Measurements from ENCODE around the gene MTHFD1L. TPM values are rescaled to one million over a fixed set of nuclear protein-coding genes. Genes with fewer than 3 reads are reported as not detected.

Gene MTHFD1L
- total RNA-seq, 4 donors from 2014 or later, result 2.4 to 19.2 (median 8.0) TPM

- TF ChIP-seq CTCF (IDR thresholded peaks at IDR 0.05), result no peak
- TF ChIP-seq POLR2A (IDR thresholded peaks at IDR 0.05), result no peak
- Histone ChIP-seq H3K4me3 (no peak overlapping the region), H3K36me3 (peaks cover 0 to 45% (median 8%) of the 10 kb centered on the region in 3 donors), H3K9me3 (no peaks in the 10 kb centered on the region), H3K27ac (no peak overlapping the region), H3K27me3 (no peaks in the 10 kb centered on the region), H3K4me1 (no peaks in the 10 kb centered on the region)
- 96 to 100% methylated on average over 8 of the region's 14 CpGs for WGBS, 2 donors
- intact Hi-C loops (cut with DNase I), result no loop called here
- no peak for DNase-seq
Observed at GRCh38 chr6:150831577-150831976, 33.9 kb upstream of the MTHFD1L start.

- Histone ChIP-seq H3K4me3 (no peak overlapping the region), H3K36me3 (peaks cover 0 to 47% (median 8%) of the 10 kb centered on the region in 3 donors), H3K4me1 (no peaks in the 10 kb centered on the region), H3K27me3 (no peaks in the 10 kb centered on the region), H3K9me3 (no peaks in the 10 kb centered on the region), H3K27ac (no peak overlapping the region)
- DNase-seq, result no peak
- TF ChIP-seq POLR2A (IDR thresholded peaks at IDR 0.05) (no peak), CTCF (IDR thresholded peaks at IDR 0.05) (no peak)
- intact Hi-C loops (cut with DNase I), result no loop called here
Observed at GRCh38 chr6:150835620-150836019, 29.9 kb upstream of the MTHFD1L start.

- no peak for TF ChIP-seq POLR2A (IDR thresholded peaks at IDR 0.05)
- TF ChIP-seq CTCF (IDR thresholded peaks at IDR 0.05), result no peak
- Histone ChIP-seq H3K36me3 (peaks cover 0 to 47% (median 0%) of the 10 kb centered on the region in 3 donors), H3K4me1 (no peaks in the 10 kb centered on the region), H3K27ac (no peak overlapping the region), H3K9me3 (no peaks in the 10 kb centered on the region), H3K4me3 (no peak overlapping the region), H3K27me3 (no peaks in the 10 kb centered on the region)
- no peak for DNase-seq
- WGBS, 2 donors, result 93 to 95% methylated on average over 4 of the region's 4 CpGs
- intact Hi-C loops (cut with DNase I), result no loop called here
Observed at GRCh38 chr6:150840185-150840584, 25.3 kb upstream of the MTHFD1L start.

GRCh38 chr6:150841189-150841588, 24.3 kb upstream of the MTHFD1L start:
- WGBS, 2 donors, result 92 to 96% methylated on average over 5 of the region's 5 CpGs
- TF ChIP-seq POLR2A (IDR thresholded peaks at IDR 0.05) (no peak), CTCF (IDR thresholded peaks at IDR 0.05) (no peak)
- DNase-seq, result no peak
- Histone ChIP-seq H3K27ac (no peak overlapping the region), H3K4me1 (no peaks in the 10 kb centered on the region), H3K9me3 (no peaks in the 10 kb centered on the region), H3K27me3 (no peaks in the 10 kb centered on the region), H3K4me3 (no peak overlapping the region), H3K36me3 (peaks cover 0 to 47% (median 0%) of the 10 kb centered on the region in 3 donors)
- intact Hi-C loops (cut with DNase I), result no loop called here

- H3K4me3 ChIP-seq, result no peak overlapping the region
- no peaks in the 10 kb centered on the region for H3K4me1 ChIP-seq
- TF ChIP-seq CTCF (IDR thresholded peaks at IDR 0.05), result no peak
- H3K36me3 ChIP-seq, result peaks cover 0 to 47% (median 0%) of the 10 kb centered on the region in 3 donors
- H3K9me3 ChIP-seq, result no peaks in the 10 kb centered on the region
- no peak overlapping the region for H3K27ac ChIP-seq
- WGBS, 2 donors, result 78 to 81% methylated on average over 3 of the region's 3 CpGs
- DNase-seq, result no peak
- intact Hi-C loops (cut with DNase I), result no loop called here
- no peaks in the 10 kb centered on the region for H3K27me3 ChIP-seq
Observed at GRCh38 chr6:150841697-150842096, 23.8 kb upstream of the MTHFD1L start.
